ENCODE data around the gene EHMT1.

- no peak for TF ChIP-seq CTCF (IDR thresholded peaks at IDR 0.05; ENCODE audit: insufficient read depth, low read length, poor library complexity, severe bottlenecking)
- TF ChIP-seq EZH2phosphoT487 (conservative IDR thresholded peaks at IDR 0.05; ENCODE audit: low read length): no peak
Measured at GRCh38 chr9:137752426-137752825, 133.6 kb downstream of the EHMT1 start.

Measured in SU-DHL-6 (cell line).